GM18873 (cell line): ENCODE results near the gene ALDH1A1.
"Not testable (repeated sequence)": the region's sequence is repeated elsewhere in the genome, so short reads cannot be mapped to it uniquely, and the experiment has no call there.

Experiments
- ATAC-seq: cut with Tn5 transposase; IDR thresholded peaks from one replicate; pipeline ENCODE4 v1.9.1; 2021; ENCODE audit warnings: mild to moderate bottlenecking, moderate library complexity, moderate number of reproducible peaks; ENCODE audit not compliant: unreplicated experiment, low FRiP score

Gene ALDH1A1

GRCh38 chr9:72946318-72946717 lies 6.5 kb downstream of the ALDH1A1 start:
- ATAC-seq, result no peak

GRCh38 chr9:72945391-72945790 lies 7.5 kb downstream of the ALDH1A1 start:
- no peak for ATAC-seq

- ATAC-seq, result no peak
Measured at GRCh38 chr9:72943844-72944462, 8.9 kb downstream of the ALDH1A1 start.

- ATAC-seq, result no peak
Measured at GRCh38 chr9:72942451-72942850, 10.4 kb downstream of the ALDH1A1 start.

GRCh38 chr9:72939581-72939980 lies 13.3 kb downstream of the ALDH1A1 start:
- not testable (repeated sequence) for ATAC-seq

- ATAC-seq, result no peak
Measured at GRCh38 chr9:72937545-72937944, 15.3 kb downstream of the ALDH1A1 start.

- ATAC-seq, result no peak
Measured at GRCh38 chr9:72936679-72937078, 16.2 kb downstream of the ALDH1A1 start.

GRCh38 chr9:72936266-72936665 lies 16.6 kb downstream of the ALDH1A1 start:
- no peak for ATAC-seq

- no peak for ATAC-seq
Measured at GRCh38 chr9:72935595-72935994, 17.3 kb downstream of the ALDH1A1 start.

- ATAC-seq, result no peak
Measured at GRCh38 chr9:72933730-72934665, 18.9 kb downstream of the ALDH1A1 start.

- no peak for ATAC-seq
Measured at GRCh38 chr9:72932619-72933018, 20.2 kb downstream of the ALDH1A1 start.

- ATAC-seq, result no peak
Measured at GRCh38 chr9:72931897-72932296, 21.0 kb downstream of the ALDH1A1 start.

GRCh38 chr9:72931437-72931836 lies 21.4 kb downstream of the ALDH1A1 start:
- no peak for ATAC-seq

- ATAC-seq, result no peak
Measured at GRCh38 chr9:72930828-72931227, 22.0 kb downstream of the ALDH1A1 start.

GRCh38 chr9:72929542-72929941 lies 23.3 kb downstream of the ALDH1A1 start:
- ATAC-seq, result no peak

GRCh38 chr9:72928042-72928507 lies 24.8 kb downstream of the ALDH1A1 start:
- ATAC-seq, result no peak

GRCh38 chr9:72926506-72926905 lies 26.3 kb downstream of the ALDH1A1 start:
- ATAC-seq, result no peak

- no peak for ATAC-seq
Measured at GRCh38 chr9:72925891-72926290, 27.0 kb downstream of the ALDH1A1 start.

- ATAC-seq, result no peak
Measured at GRCh38 chr9:72925126-72925789, 27.6 kb downstream of the ALDH1A1 start.

GRCh38 chr9:72924154-72924790 lies 28.6 kb downstream of the ALDH1A1 start:
- ATAC-seq, result no peak

- ATAC-seq, result no peak
Measured at GRCh38 chr9:72923077-72923476, 29.8 kb downstream of the ALDH1A1 start.
